ENCODE data around the gene ZNF267.
A peak's percentile ranks its signal among the peaks of the same experiment; 100 is the strongest.
"Not testable (repeated sequence)": the region's sequence is repeated elsewhere in the genome, so short reads cannot be mapped to it uniquely, and the experiment has no call there.

The ZNF267 gene

DNA sequence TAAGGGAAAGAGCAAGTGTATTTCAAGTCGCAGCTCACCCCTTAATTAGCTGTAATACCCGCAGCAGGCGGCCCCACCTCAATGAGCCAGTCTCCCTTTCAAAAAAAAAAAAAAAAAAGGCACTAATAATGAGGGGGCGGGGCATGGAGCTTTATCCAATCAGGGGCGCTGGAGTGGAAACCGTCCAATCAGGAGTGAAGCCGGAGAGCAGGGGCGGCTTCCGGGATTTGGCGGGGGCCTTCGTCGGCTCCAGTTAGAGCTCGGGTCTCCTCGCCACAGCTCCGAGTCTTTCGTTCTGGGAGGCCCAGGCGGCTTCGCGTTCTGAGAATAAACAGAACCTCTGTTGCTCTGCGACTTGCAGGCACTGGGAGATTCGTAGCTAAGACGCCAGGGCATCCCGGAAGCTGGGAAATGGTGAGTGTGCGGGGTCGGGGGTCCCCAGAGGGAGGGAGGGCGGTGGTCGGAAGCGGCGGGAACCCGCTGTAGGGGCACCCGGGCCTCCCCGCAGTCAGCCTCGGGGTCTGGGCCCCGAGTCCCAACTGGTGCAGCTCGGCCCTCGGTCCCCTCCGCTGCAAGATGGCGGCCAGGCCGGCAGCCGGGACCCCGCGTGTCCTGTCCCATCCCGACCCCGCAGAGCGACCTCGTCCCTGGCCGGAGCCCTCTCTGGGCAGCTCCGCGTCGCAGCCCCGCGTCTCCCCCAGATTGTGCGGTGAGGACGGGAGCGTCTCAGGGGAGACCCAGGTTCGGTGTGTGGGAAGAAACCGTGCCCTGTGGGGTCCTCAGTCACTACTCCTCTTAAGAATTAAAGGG is at the start of gene ZNF267:
Gene ZNF267, plus strand, starts transcription at position 252 of the 810 bp plus-strand sequence. Its CDS starts 160 bp downstream, at position 412.
- peak; percentile 87 to 89 for DNase-seq (ENCODE audit: low read depth in 2 of 2)

DNA sequence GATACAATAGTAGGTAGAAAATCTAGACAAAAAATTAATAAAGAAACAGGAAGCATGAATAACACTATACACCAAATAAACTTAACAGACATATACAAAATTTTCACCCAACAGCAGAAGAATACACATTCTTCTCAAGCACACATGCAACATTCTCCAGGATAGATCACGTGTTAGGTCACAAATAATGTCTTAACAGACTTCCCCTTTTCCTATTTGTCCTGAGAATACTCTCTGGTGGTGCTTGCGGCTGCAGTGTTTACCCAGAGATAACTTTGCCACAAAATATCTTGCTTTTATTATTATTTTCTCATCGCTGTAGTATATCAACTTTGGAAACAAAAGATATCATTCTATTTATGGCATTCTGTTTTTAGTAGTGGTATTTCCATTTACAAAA is 40.6 kb upstream of the ZNF267 start:
- DNase-seq (ENCODE audit: low read depth in 2 of 2), result no peak

DNA sequence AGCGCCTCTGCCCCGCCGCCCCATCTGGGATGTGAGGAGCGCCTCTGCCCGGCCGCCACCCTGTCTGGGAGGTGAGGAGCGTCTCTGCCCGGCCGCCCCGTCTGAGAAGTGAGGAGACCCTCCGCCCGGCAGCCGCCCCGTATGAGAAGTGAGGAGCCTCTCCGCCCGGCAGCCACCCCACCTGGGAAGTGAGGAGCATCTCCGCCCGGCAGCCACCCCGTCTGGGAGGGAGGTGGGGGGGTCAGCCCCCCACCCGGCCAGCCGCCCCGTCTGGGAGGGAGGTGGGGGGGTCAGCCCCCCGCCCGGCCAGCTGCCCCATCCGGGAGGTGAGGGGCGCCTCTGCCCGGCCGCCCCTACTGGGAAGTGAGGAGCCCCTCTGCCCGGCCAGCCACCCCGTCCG is 37.2 kb upstream of the ZNF267 start:
- not testable (repeated sequence) for DNase-seq (ENCODE audit: low read depth in 2 of 2)

DNA sequence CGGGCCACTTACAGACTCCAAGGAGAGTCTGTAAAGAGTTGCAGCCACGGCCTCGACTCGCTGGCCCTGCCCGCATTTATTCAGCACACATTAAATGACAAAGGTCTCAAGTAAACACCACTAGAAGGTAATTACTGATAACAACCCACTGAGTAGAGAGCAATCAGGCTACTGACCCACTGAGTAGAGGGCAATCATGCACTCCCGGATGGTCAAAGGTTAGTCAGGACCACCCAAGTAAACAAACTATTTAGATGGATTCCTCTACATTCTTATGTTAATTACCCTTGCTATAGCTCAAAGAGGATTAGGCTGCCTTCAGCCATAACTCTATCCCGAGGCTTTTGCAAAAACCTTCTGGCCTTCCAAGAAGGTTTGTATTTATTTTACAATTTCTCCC is 30.7 kb upstream of the ZNF267 start:
- DNase-seq (ENCODE audit: low read depth in 2 of 2), result no peak

DNA sequence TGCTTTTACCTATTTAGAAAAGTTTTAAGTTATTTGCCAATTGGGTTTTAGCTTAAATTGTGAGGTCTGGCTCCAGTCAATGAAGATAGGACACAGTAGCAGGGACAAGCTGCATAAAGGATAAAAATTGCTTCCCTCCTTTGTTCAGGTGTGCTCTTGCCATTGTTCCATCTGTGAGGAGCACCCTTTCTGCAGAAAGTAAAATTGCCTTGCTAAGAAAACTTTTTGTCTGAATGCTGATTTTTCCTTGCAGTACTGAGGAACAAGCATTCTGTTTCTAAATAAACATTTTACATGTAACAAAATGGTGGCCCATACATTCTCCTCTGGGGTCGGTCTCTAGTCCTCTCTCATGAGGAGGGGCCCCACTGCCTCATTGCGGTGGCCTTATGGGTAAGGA is 25.0 kb upstream of the ZNF267 start:
- not testable (repeated sequence) for DNase-seq (ENCODE audit: low read depth in 2 of 2)

DNA sequence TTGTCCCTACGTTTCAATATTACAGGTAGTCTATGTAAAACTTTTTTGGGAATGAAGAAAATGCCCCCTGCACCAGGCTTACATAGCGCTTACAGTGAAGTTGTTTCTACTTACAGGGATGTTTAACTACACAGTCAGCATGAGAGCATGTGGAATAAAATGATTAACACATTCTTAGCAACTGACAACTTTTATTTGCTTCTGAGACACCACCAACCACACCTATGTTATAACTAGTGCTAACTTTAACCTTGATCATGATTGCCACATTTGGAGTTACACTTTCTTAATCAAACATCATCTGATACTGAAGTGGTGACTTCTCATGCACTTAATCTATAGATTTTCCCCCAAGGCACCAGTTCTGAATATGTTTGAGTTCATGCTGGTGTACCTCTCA is 20.3 kb upstream of the ZNF267 start:
- no peak for DNase-seq (ENCODE audit: low read depth in 2 of 2)

DNA sequence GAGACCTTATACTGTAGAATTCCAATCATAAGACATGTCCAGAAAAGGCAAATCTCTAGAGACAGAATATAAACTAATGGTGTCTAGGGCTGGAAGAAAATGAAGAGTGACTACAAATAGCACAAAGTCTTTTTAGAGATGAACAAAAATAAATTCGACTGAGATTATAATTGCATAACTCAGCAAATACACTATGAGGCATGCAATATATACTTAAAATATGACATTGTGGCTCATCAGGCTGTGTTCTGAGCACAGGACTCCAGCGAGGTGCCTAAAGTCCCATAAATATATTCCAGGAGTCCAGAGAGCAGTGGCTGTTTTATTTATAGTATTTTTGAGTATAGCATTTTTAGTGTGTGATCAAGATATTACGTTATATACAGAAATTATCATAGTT is 13.1 kb upstream of the ZNF267 start:
- no peak for DNase-seq (ENCODE audit: low read depth in 2 of 2)

DNA sequence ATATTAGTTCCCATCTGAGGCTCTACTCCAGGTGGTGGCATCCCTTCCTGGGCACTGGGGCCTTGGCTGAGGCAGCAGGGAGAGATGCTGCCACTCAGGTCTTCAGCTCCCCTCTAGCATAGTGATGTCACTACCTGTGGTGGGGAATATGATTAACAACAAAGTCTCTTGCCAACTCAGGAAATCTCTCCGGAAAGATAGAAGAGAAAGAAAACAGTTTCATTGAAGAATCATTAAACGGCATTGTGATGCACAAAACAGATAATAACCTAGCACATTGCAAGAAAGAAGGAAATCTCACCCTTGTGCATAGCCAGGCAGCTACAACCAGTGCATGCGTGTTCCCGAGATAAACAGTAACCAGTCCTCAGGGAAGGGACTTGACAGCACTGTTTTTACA is 12.2 kb upstream of the ZNF267 start:
- no peak for DNase-seq (ENCODE audit: low read depth in 2 of 2)

DNA sequence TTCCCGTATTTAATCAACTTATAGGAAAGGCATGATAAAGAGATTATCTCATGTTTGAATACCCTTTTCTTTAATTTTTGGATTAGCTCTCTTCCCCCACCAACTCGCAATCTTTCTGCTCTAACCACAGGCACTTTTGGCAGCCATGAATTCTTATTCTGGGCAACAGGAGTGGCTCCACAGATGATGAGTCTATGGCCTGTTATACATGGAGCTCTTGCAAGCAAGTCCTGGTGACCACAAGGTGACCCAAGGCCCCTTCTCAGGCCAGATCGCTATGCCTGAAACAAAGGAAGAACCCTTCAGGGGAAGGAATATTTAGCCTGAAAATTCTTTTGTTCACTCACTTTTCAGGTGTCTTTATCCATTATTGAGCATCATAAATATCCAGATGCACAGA is 10.8 kb upstream of the ZNF267 start:
- DNase-seq (ENCODE audit: low read depth in 2 of 2), result no peak

DNA sequence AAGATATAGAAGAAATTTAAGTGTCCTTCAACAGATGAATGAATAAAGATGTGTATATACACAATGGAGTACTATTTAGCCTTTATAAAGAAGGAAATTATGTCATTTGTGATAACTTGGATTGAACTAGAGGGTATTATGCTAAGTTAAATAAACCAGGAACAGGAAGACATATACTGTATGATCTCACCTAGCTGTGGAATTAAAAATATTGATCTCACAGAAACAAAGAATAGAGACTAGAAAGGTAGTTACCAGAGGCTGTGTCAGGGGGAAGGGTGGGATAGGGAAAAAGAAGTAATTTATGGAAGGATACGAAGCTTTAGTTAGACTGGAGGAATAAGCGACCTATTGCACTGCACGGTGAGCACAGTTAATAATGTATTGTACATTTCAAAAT is 5.4 kb upstream of the ZNF267 start:
- no peak for DNase-seq (ENCODE audit: low read depth in 2 of 2)

DNA sequence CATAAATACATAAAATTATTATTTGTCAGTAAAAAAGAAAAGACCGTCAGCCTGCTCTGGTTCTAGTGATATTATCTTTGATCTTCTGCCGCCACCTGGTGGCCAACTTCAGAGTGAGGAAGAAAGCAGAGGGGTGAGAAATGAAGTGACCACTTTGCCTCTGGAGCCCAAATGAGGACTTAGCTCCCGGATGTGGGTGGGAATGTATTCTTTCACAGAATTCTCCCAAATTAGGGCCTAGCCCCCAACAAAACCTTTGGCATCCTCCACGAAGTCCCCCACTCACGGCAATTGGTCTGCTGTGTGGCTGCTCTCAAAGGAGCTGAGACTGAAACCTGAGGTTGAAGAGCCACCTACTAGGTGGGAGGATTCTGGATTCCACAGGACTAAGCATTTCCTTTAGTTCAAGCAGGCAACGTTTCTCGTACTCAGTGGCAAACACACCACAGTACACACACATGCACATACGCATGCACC is 4.9 kb upstream of the ZNF267 start:
- peak; percentile 64 to 81 for DNase-seq (ENCODE audit: low read depth in 2 of 2)

DNA sequence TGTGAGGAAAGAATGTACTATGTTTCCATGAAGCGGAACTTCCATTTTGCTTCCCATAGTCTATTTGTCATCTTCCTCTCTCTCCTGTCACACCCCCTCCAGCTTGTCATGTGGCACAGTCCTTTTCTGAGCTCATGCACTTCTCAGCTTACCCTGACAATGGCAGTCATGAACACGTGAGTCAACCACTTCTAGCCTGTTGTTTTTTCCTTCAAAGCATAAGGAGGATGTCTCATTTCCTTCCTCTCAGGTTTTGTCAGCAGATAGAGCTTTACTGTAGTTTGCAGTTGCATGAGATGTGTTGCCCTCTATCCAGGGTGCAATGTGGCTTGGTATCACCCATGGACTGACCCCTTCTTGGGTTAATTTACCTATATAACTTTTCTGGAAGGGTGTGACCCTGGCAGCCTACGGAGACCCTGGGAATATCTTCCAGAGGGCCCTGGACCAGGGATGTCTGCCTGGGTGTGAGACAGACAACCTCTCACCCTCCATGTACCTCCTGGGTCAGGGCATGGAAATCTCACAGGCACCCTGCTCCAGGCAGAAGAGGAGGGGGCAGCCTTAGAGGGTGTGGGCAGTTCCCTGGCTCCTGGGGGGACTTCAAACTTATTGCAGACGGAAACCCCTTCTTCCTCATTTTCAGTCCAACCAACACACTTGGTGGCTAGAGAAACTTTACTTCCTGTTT is 4.0 kb upstream of the ZNF267 start:
- DNase-seq (ENCODE audit: low read depth in 2 of 2), result peak; percentile 51 to 52

DNA sequence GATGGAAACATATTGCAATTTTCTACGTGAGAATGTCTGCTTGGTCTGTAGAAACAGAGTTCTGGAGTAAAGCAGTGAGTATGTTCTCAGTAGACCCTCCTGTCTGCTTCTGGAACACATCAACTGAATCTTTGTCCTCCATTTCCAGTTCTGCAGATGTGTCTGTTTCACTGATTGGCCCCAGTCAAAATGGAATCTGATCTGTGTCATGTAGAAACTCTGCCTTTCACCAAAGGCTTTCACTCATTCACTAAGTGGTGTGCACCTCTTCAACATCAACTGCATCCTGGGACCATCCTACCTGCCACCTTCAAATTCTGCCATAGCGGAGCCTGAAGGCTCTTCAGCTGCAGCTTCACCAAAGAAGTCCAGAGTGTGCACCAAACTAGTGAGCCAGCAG is 2.8 kb upstream of the ZNF267 start:
- no peak for DNase-seq (ENCODE audit: low read depth in 2 of 2)

DNA sequence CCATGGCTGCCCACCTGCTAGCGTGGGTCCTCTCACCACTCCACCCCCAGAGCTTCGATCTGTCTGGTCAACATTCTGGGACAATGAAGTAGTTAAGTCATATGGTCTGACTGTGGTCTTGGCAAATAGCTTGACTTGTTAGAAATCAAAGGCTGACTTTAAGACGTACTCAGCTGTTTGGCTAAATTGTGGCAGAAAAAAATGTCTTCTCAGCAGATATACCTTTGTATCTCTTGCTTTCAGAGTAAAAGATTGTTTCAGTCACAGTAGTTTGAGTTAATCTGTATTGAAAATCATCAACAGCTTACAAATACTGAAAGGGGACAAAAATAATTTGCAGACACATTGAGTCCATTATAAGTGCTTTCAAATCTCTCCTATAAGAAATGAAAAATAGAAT is 2.1 kb upstream of the ZNF267 start:
- no peak for DNase-seq (ENCODE audit: low read depth in 2 of 2)

DNA sequence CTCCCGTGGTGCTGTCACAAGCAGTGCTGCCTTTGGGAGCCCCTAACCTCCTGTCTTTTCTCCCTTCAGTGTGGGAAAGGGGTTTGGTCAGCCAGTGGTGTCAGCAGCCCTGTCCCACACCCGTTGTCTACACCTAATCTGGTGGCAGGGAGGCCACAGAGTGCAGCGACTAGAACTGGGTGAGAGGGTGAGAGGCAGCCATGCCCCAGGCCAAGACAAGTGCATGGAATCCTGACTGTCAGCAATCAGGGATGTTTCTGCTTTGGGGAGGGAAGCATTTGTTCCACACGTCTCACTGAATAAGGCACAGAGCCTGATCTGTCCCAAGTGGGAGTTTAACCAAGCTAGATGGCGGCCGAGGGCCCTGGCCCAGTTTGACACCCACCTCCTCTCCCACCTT is 1.4 kb upstream of the ZNF267 start:
- DNase-seq (ENCODE audit: low read depth in 2 of 2), result no peak

DNA sequence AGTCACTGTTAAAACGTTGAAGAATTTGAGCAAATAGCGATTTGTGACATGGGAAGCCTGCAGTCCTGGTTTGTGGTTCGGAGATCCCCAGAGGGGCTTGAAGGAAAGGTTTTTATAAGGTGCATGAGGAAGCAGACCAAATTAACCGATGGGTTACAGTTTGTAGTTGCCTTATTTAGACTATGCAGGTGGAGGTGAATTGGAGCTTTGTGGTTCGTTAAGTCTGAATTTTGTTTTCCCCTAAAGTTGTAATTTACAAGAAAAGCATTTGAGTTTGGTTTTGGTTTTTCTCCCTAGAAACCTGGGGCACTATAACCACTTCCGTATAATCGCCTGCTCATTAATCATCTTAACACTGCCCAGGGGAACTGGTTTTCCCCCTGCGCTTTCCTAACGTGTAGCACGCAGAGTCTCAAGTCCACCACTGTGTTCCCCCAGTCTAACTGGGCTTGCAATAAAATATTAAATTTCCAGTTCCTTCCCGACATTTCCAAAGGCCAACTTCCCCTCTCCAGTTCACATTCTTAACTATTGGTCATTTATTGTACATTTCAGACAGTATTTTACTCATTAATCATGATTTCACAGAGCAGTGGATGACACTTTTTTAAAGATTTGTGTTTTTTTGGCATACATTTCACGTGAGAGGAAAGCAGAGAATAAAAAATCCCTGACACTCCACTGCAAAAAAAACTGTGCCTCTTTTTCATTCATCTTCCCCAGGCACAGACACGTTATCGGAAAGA is 932 bp downstream of the ZNF267 start:
- no peak for DNase-seq (ENCODE audit: low read depth in 2 of 2)

DNA sequence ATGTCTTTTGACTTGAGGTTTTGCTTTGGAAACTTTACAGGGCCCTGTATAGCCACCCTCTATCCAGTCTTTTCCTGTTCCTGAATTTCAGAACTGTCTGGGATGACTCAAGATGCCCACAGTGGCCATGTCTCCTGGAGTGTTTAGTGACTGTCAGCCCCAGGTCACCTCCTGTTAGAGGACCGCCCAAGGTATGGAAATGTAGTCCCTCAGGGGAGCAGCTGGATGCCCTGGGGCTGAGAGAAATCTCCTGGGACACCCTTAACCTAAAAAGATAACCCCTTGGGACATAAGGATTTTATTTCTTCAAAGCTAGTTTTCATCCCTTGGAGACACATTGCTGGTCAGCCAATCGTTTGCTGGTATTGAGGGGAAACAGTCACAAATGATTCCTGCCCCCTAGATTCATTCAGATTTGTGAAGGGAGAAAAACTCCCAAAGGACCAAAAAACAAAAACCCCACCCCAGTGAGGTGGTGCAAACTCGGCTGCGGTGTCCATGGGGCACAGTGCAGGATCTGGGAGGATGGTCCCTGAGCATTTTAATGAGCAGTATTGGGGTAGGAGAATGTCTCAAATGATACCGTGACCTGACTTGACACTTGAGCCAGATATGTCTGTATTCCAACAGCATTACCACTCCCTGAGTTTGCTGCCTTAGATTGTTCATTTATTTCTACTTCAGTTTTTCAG is 1.7 kb downstream of the ZNF267 start:
- DNase-seq (ENCODE audit: low read depth in 2 of 2), result no peak

DNA sequence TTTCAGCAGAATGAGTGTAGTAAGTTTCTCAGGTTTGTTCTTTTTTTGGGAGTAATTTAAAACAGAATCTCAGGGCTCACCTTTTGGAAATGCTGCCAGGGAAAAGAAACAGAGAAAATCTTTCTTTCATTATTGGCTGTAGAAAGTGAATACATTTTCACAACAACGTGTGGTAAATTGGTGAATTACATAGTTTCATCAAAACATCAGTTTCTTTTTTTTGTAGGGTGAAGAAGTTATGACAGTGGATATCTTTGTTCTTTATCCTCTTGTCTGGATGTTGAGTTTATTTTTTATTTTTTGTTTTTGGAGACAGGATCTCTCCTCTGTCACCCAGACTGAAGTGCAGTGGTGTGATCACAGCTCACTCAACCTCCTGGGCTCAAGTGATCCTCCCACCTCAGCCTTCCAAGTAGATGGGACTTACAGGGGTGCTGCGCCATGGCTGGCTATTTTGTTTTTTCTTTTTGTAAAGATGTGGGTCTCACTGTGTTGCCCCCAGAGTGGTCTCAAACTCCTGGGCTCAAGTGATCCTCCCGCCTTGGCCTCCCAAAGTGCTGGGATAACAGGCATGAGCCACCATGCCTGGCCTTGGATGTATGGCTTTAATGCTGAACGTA is 2.4 kb downstream of the ZNF267 start:
- no peak for DNase-seq (ENCODE audit: low read depth in 2 of 2)

DNA sequence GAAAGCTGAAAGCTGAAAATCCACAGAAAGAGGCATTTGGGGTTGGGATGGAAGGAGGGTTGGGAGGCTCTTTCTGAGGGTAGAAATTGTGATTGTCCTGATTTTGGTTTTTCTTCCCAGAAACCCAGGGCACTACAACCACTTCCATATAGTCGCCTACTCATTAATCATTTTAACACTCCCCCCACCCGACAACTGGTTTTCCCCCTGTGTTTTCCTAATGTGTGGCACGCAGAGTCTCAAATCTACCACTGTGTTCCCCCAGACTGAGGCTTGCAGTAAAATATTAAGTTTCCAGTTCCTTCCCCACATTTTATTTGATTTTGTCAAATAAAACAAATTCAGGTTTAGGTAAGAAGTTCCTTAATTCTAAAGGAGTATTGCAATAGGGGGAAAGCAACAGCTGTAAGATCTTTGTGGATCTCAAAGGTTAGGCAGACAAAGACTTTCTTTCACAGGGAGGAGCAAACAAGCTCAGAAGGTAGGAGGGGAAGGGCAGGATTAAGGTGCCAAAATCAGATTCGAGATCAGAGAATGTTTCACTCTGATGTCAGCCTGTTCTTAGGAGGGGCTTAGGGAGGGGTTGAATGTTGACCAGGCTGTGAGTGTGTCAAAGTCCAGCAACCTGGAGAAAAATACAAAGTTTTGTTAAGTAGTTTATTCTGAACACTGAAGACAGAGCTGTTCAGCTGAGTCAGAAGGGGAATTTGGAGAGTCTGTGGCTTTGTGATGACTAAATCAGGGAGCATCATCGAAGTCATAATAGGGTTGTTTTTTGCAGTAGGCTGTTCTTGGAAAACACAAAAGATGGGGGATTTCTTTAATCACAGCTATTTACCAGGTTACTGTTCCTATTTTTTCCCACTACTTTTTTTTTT is 3.6 kb downstream of the ZNF267 start:
- DNase-seq (ENCODE audit: low read depth in 2 of 2), result peak in 1 of 2 experiments; percentile 28

DNA sequence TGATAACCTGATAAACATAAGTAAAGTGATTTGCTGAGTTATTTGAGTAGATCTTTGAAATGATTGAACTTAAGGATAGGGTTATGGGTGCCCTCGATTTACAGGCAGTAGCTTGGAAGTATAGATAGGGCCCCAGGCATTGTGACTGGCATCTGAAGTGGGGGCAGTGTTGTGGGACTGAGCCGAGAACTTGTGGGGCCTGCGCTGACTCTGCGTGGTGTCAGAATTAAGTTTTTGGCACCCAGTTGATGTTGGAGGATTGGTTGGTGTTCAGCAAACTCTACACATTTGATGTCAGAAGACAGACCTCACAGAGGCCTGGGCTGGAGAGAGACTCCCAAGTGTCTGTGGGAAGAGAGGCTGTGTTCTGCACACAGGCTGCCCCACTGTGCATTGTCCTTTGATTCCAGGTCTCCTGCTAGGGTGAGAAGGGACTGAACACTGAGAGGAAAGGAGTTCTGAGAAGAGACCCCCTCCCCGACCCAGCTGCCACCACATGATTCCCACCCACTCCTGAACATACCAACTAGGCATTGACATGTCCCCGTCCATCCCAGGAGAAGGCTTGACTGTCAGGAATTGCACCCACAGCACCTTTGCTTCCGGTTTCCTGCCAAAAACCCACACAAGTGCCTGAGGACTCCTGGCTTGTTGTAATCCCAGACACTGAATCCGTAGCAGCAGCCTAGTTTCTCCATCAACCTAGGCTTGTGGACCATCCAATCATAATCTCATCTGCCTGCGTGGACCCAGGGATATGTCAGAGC is 4.5 kb downstream of the ZNF267 start:
- DNase-seq (ENCODE audit: low read depth in 2 of 2), result no peak

Data from stimulated activated CD4-positive, alpha-beta T cell treated with anti-CD3 and anti-CD28 coated beads, Interleukin-12 subunit alpha, Interleukin-12 subunit beta, amount 100 ng/mL, for 24 hours (primary cell).